GM12878 (cell line): ENCODE results near the gene HNRNPF. TPM values are rescaled to one million over a fixed set of nuclear protein-coding genes. Genes with fewer than 3 reads are reported as not detected.

Experiments used
- BHLHE40 ChIP-seq, 2 experiments: fragments of 450-650 bp in 1 of 2; IDR thresholded peaks; 2 replicates each; pipeline ENCODE4 v1.6.1; 2011 to 2017; ENCODE audit warnings: low read depth in 2 of 2, borderline replicate concordance in 1 of 2, improper control_type of control experiment in 1 of 2, low read length in 1 of 2, mild to moderate bottlenecking in 1 of 2
- BMI1 ChIP-seq: fragments of 450-650 bp; IDR thresholded peaks from 2 replicates; pipeline ENCODE4 v1.6.1; 2016; ENCODE audit warnings: mild to moderate bottlenecking, moderate library complexity, borderline replicate concordance
- HCFC1 ChIP-seq: fragments of 150-350 bp; IDR thresholded peaks from 2 replicates; pipeline ENCODE4 v1.6.1; 2014; ENCODE audit warnings: low read length
- HDAC2 ChIP-seq: fragments of 200-600 bp; sonication (generic); IDR thresholded peaks from 2 replicates; pipeline ENCODE4 v1.6.1; 2017
- LARP7 ChIP-seq: fragments of 450-650 bp; IDR thresholded peaks from 2 replicates; pipeline ENCODE4 v1.6.1; 2017; ENCODE audit warnings: mild to moderate bottlenecking
- MEF2B ChIP-seq: fragments of 450-650 bp; IDR thresholded peaks from 2 replicates; pipeline ENCODE4 v1.6.1; 2018; ENCODE audit warnings: mild to moderate bottlenecking, moderate library complexity; ENCODE audit not compliant: partially characterized antibody, poor library complexity, severe bottlenecking
- MYC ChIP-seq: IDR thresholded peaks from 2 replicates; pipeline ENCODE4 v1.6.1; 2011; ENCODE audit warnings: mild to moderate bottlenecking, low read length, moderate library complexity, inconsistent platforms; ENCODE audit not compliant: insufficient read depth, insufficient replicate concordance, insufficient read length, severe bottlenecking
- NFIC ChIP-seq: IDR thresholded peaks from 2 replicates; pipeline ENCODE4 v1.6.1; 2012; ENCODE audit warnings: low read depth, mild to moderate bottlenecking, inconsistent platforms, low read length, moderate library complexity
- RAD51 ChIP-seq: fragments of 450-650 bp; IDR thresholded peaks from 2 replicates; pipeline ENCODE4 v1.6.1; 2016; ENCODE audit warnings: moderate library complexity, mild to moderate bottlenecking, inconsistent platforms
- RCOR1 ChIP-seq: conservative IDR thresholded peaks from 2 replicates; pipeline ENCODE4 v1.6.1; 2012; ENCODE audit warnings: low read depth, low read length, improper control_type of control experiment
- SMARCA5 ChIP-seq: fragments of 450-650 bp; IDR thresholded peaks from 2 replicates; pipeline ENCODE4 v1.6.1; 2017; ENCODE audit warnings: mild to moderate bottlenecking
- TCF3 ChIP-seq: IDR thresholded peaks from 2 replicates; pipeline ENCODE4 v1.6.1; 2012; ENCODE audit warnings: low read depth, mild to moderate bottlenecking, low read length, borderline replicate concordance; ENCODE audit not compliant: insufficient read depth
- ZNF384 ChIP-seq: IDR thresholded peaks from 2 replicates; pipeline ENCODE4 v1.6.1; 2012; ENCODE audit warnings: low read depth, mild to moderate bottlenecking, low read length, improper control_type of control experiment, borderline replicate concordance
- polyA plus RNA-seq, 11 experiments: library from polyadenylated mRNA; depleted of rRNA in 4 of 11; unstranded in 6 of 11; stranded (reverse) in 5 of 11; fragments of >200 nt; fragmentation: Nextera tagmentation in 4 of 11; fragmentation: Illumina TruSeq in 1 of 11; extraction: Ambion mirVana in 4 of 11; extraction: Trizol in 1 of 11; gene quantifications; 1 replicate in 1 of 11; 2 replicates in 10 of 11; pipeline versions ENCODE4 v1.2.1 to v1.2.3, GENCODE V29; 2011 to 2016; ENCODE audit warnings: inconsistent platforms in 2 of 11, missing spikeins in 2 of 11, low read depth in 1 of 11
- total RNA-seq, 4 experiments: library from RNA; depleted of rRNA in 3 of 4; stranded (reverse); fragments of >200 nt in 3 of 4; fragmentation: Illumina TruSeq in 1 of 4; extraction: Trizol in 1 of 4; gene quantifications; 2 replicates each; pipeline versions ENCODE4 v1.2.1 to v1.2.3, GENCODE V29; 2013 to 2021
- TF ChIP-seq, protein P1 (sequence below): fragments of 150-350 bp; IDR thresholded peaks from 2 replicates; pipeline ENCODE4 v1.6.1; 2016; ENCODE audit warnings: low read depth, low read length
- TF ChIP-seq, protein P2 (sequence below): fragments of 450-650 bp; conservative IDR thresholded peaks from 2 replicates; pipeline ENCODE4 v1.6.1; 2017; ENCODE audit warnings: mild to moderate bottlenecking, moderate library complexity
- TF ChIP-seq, protein P3 (sequence below): fragments of 450-650 bp; formaldehyde crosslinking; IDR thresholded peaks from 2 replicates; pipeline ENCODE4 v1.4.0; 2022; ENCODE audit warnings: mild to moderate bottlenecking, moderate library complexity
- TF ChIP-seq, protein P4 (sequence below): fragments of 450-650 bp; formaldehyde crosslinking; IDR thresholded peaks from 2 replicates; pipeline ENCODE4 v1.5.0; 2022; ENCODE audit warnings: mild to moderate bottlenecking, missing genetic modification characterization

The HNRNPF gene
- total and polyA plus RNA-seq, 10 of the 15 experiments (the other 5 are each of a cell fraction or from before 2014, with no cell fraction given), result 156 to 373 (median 293) TPM

DNA sequence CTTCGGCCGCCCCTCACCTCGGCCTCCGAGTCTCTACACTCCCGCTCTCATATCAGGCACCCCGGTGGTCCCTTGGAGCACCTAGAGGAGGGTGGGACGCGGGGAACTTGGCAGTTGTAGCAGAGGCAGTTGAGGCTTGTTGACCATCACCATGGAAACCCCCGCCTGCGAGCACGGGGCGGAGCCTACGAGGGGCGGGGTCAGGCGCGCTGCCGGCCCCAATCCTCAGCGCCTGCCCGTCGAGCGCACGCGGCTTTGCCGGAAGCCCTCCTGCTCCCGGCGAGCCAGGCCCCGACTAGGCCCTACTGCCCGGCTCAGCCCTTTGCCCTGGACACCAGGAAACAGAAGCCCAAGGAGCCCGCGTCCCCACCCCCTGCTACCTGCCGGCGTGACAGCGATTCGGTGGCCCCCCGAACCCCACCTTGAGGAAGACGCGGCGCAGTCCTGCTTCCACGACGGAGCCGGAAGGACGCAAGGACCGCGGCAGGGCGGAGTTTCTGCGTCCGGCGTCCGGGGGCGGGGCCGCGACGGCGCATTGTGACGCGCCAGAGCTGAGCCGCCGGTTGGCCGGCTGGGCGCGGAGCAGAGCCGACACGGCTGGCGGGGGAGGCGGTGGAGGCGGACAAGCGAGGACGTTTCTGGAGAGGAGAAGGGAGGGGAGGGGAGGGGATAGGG, at the start of gene HNRNPF (continued):
- TF ChIP-seq, protein P1, sequence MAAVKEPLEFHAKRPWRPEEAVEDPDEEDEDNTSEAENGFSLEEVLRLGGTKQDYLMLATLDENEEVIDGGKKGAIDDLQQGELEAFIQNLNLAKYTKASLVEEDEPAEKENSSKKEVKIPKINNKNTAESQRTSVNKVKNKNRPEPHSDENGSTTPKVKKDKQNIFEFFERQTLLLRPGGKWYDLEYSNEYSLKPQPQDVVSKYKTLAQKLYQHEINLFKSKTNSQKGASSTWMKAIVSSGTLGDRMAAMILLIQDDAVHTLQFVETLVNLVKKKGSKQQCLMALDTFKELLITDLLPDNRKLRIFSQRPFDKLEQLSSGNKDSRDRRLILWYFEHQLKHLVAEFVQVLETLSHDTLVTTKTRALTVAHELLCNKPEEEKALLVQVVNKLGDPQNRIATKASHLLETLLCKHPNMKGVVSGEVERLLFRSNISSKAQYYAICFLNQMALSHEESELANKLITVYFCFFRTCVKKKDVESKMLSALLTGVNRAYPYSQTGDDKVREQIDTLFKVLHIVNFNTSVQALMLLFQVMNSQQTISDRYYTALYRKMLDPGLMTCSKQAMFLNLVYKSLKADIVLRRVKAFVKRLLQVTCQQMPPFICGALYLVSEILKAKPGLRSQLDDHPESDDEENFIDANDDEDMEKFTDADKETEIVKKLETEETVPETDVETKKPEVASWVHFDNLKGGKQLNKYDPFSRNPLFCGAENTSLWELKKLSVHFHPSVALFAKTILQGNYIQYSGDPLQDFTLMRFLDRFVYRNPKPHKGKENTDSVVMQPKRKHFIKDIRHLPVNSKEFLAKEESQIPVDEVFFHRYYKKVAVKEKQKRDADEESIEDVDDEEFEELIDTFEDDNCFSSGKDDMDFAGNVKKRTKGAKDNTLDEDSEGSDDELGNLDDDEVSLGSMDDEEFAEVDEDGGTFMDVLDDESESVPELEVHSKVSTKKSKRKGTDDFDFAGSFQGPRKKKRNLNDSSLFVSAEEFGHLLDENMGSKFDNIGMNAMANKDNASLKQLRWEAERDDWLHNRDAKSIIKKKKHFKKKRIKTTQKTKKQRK, result no peak
- TF ChIP-seq ZNF384, result no peak
- TF ChIP-seq LARP7, result peak; percentile 53; the same call in 1 of the 2 replicates
- TF ChIP-seq, protein P2, sequence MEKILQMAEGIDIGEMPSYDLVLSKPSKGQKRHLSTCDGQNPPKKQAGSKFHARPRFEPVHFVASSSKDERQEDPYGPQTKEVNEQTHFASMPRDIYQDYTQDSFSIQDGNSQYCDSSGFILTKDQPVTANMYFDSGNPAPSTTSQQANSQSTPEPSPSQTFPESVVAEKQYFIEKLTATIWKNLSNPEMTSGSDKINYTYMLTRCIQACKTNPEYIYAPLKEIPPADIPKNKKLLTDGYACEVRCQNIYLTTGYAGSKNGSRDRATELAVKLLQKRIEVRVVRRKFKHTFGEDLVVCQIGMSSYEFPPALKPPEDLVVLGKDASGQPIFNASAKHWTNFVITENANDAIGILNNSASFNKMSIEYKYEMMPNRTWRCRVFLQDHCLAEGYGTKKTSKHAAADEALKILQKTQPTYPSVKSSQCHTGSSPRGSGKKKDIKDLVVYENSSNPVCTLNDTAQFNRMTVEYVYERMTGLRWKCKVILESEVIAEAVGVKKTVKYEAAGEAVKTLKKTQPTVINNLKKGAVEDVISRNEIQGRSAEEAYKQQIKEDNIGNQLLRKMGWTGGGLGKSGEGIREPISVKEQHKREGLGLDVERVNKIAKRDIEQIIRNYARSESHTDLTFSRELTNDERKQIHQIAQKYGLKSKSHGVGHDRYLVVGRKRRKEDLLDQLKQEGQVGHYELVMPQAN, result peak; percentile 97
- TF ChIP-seq, protein P3, sequence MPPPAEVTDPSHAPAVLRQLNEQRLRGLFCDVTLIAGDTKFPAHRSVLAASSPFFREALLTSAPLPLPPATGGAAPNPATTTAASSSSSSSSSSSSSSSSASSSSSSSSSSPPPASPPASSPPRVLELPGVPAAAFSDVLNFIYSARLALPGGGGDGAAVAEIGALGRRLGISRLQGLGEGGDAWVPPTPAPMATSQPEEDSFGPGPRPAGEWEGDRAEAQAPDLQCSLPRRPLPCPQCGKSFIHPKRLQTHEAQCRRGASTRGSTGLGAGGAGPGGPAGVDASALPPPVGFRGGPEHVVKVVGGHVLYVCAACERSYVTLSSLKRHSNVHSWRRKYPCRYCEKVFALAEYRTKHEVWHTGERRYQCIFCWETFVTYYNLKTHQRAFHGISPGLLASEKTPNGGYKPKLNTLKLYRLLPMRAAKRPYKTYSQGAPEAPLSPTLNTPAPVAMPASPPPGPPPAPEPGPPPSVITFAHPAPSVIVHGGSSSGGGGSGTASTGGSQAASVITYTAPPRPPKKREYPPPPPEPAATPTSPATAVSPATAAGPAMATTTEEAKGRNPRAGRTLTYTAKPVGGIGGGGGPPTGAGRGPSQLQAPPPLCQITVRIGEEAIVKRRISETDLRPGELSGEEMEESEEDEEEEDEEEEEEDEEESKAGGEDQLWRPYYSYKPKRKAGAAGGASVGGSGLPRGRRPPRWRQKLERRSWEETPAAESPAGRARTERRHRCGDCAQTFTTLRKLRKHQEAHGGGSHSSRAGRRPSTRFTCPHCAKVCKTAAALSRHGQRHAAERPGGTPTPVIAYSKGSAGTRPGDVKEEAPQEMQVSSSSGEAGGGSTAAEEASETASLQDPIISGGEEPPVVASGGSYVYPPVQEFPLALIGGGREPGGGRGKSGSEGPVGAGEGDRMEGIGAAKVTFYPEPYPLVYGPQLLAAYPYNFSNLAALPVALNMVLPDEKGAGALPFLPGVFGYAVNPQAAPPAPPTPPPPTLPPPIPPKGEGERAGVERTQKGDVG (CRISPR knock-in tag), result 0 out of 2 replicates have a peak, but pooled peaks have one; percentile 56
- no peak for TF ChIP-seq NFIC
- no peak for TF ChIP-seq RCOR1
- no peak for TF ChIP-seq RAD51
- TF ChIP-seq BMI1, result peak; percentile 95
- TF ChIP-seq MYC, result peak; percentile 90
- no peak for TF ChIP-seq MEF2B
- TF ChIP-seq, protein P4, sequence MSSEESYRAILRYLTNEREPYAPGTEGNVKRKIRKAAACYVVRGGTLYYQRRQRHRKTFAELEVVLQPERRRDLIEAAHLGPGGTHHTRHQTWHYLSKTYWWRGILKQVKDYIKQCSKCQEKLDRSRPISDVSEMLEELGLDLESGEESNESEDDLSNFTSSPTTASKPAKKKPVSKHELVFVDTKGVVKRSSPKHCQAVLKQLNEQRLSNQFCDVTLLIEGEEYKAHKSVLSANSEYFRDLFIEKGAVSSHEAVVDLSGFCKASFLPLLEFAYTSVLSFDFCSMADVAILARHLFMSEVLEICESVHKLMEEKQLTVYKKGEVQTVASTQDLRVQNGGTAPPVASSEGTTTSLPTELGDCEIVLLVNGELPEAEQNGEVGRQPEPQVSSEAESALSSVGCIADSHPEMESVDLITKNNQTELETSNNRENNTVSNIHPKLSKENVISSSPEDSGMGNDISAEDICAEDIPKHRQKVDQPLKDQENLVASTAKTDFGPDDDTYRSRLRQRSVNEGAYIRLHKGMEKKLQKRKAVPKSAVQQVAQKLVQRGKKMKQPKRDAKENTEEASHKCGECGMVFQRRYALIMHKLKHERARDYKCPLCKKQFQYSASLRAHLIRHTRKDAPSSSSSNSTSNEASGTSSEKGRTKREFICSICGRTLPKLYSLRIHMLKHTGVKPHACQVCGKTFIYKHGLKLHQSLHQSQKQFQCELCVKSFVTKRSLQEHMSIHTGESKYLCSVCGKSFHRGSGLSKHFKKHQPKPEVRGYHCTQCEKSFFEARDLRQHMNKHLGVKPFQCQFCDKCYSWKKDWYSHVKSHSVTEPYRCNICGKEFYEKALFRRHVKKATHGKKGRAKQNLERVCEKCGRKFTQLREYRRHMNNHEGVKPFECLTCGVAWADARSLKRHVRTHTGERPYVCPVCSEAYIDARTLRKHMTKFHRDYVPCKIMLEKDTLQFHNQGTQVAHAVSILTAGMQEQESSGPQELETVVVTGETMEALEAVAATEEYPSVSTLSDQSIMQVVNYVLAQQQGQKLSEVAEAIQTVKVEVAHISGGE, result no peak
- peak in 1 of 2 experiments; percentile 85; a peak in 2 of 4 replicates for TF ChIP-seq BHLHE40 (IDR thresholded peaks at IDR 0.05; ENCODE audit: borderline replicate concordance in 1 of 2, low read depth in 2 of 2, low read length in 1 of 2)
- TF ChIP-seq SMARCA5, result no peak
- TF ChIP-seq HDAC2, result 0 out of 2 replicates have a peak, but pooled peaks have one; percentile 75
- peak; percentile 48 for TF ChIP-seq HCFC1
- no peak for TF ChIP-seq TCF3
